PC-9 (cell line): Measurements from ENCODE around the gene TGM1. TPM values are rescaled to one million over a fixed set of nuclear protein-coding genes. Genes with fewer than 3 reads are reported as not detected.
A peak's percentile ranks its signal among the peaks of the same experiment; 100 is the strongest.

Experiments
- BruUV-seq: library from RNA; stranded (reverse); fragments of 400-500 nt; replicated peaks from 2 replicates; lab custom pipeline; 2021; lab: Mats Ljungman, UMichigan
- CTCF ChIA-PET: fragments of 300-600 bp; sonication (Branson Sonifier 250); formaldehyde crosslinking; loops from one replicate; lab custom pipeline; 2022; ENCODE audit warnings: antibody characterized with exemption; lab: Charles Lee
- POLR2A ChIA-PET: fragments of 300-600 bp; sonication (Branson Sonifier 250); formaldehyde crosslinking; loops from one replicate; lab custom pipeline; 2022; ENCODE audit warnings: antibody characterized with exemption; ENCODE audit not compliant: unreplicated experiment; lab: Charles Lee
- DNase-seq, 2 experiments: peaks; one replicate each; pipeline versions ENCODE4 v3.0.0 to v3.0.0-alpha.2; 2015 to 2022; ENCODE audit warnings: mixed read lengths in 1 of 2
- H2AFZ ChIP-seq: fragments of 200-600 bp; sonication (generic); 2 replicates; pipeline ENCODE4 v1.8.1; 2017; ENCODE audit warnings: antibody characterized with exemption
- H3F3A ChIP-seq: fragments of 200-600 bp; sonication (generic); 2 replicates; pipeline ENCODE4 v1.8.1; 2017; ENCODE audit warnings: antibody characterized with exemption, mild to moderate bottlenecking, low read depth; ENCODE audit not compliant: insufficient read depth
- H3K27ac ChIP-seq: fragments of 200-600 bp; sonication (generic); 2 replicates; pipeline ENCODE4 v1.6.1; 2016; ENCODE audit warnings: mixed run types
- H3K27me3 ChIP-seq: fragments of 200-600 bp; sonication (generic); 2 replicates; pipeline ENCODE4 v1.6.1; 2016; ENCODE audit warnings: low read depth, mixed run types; ENCODE audit not compliant: insufficient read depth
- H3K36me3 ChIP-seq: fragments of 200-600 bp; sonication (generic); 2 replicates; pipeline ENCODE4 v1.6.1; 2016; ENCODE audit warnings: low read depth, mixed run types
- H3K4me1 ChIP-seq: fragments of 200-600 bp; sonication (generic); replicated peaks from 2 replicates; pipeline ENCODE4 v1.6.1; 2016; ENCODE audit warnings: mixed run types; ENCODE audit not compliant: insufficient read depth
- H3K4me2 ChIP-seq: fragments of 200-600 bp; sonication (generic); 2 replicates; pipeline ENCODE4 v1.6.1; 2017; ENCODE audit warnings: mixed run types
- H3K4me3 ChIP-seq: fragments of 200-600 bp; sonication (generic); 2 replicates; pipeline ENCODE4 v1.6.1; 2016; ENCODE audit warnings: mixed run types
- H3K79me2 ChIP-seq: fragments of 200-600 bp; sonication (generic); 2 replicates; pipeline ENCODE4 v1.6.1; 2017; ENCODE audit warnings: low read depth, mixed run types
- H3K9me2 ChIP-seq: fragments of 200-600 bp; sonication (generic); 2 replicates; pipeline ENCODE4 v1.8.1; 2017; ENCODE audit warnings: mild to moderate bottlenecking; ENCODE audit not compliant: insufficient read depth
- H3K9me3 ChIP-seq: fragments of 200-600 bp; sonication (generic); 2 replicates; pipeline ENCODE4 v1.8.1; 2016; ENCODE audit warnings: low read depth; ENCODE audit not compliant: insufficient read depth
- H4K20me1 ChIP-seq: fragments of 200-600 bp; sonication (generic); 2 replicates; pipeline ENCODE4 v1.8.1; 2017; ENCODE audit not compliant: insufficient read depth
- CTCF ChIP-seq: fragments of 200-600 bp; sonication (generic); conservative IDR thresholded peaks from 2 replicates; pipeline ENCODE4 v1.6.1; 2017; ENCODE audit warnings: mixed run types, antibody characterized with exemption, mild to moderate bottlenecking, moderate library complexity
- EZH2 ChIP-seq: fragments of 200-600 bp; sonication (generic); IDR thresholded peaks from 2 replicates; pipeline ENCODE4 v1.8.0; 2017; ENCODE audit warnings: antibody characterized with exemption, low read depth
- intact Hi-C: fragments of 100-400 bp; cut with micrococcal nuclease; formaldehyde crosslinking; loops from one replicate; pipeline ENCODE4 v1.10.0; 2022; ENCODE audit not compliant: unreplicated experiment
- total RNA-seq: library from RNA; stranded (reverse); gene quantifications from 2 replicates; pipeline ENCODE4 v1.2.3, GENCODE V29; 2021

Gene TGM1
- total RNA-seq, 1 experiment from 2014 or later: 7.2 TPM

GRCh38 chr14:24298892-24299254, 35.9 kb upstream of the TGM1 start:
- no peaks in the 10 kb centered on the region for H3K9me2 ChIP-seq
- peak; percentile 55 to 73 for DNase-seq
- ChIA-PET POLR2A (interaction anchor here (1.4 kb wide), 1 partner anchor 57 kb away, joined by 19 read pairs; the partner anchor contains the start of gene TINF2), CTCF (interaction anchor here (0.5 to 1.0 kb wide), 3 partner anchors 33 to 80 kb away, joined by 3 to 11 read pairs (median 10); partner anchors contain the start of gene TINF2)
- H3F3A ChIP-seq: no peaks in the 10 kb centered on the region
- TF ChIP-seq EZH2 (no peak), CTCF (no peak)
- intact Hi-C loops: no loop called here
- H3K4me1 ChIP-seq: peaks cover 16% of the 10 kb centered on the region
- peak overlapping the region; percentile 92 for H3K4me2 ChIP-seq
- BruUV-seq: no TSS peak
- H2AFZ ChIP-seq: peak overlapping the region; percentile 96
- H3K4me3 ChIP-seq: peak overlapping the region; percentile 88
- H3K9me3 ChIP-seq: no peaks in the 10 kb centered on the region
- no peaks in the 10 kb centered on the region for H4K20me1 ChIP-seq
- H3K27me3 ChIP-seq: no peaks in the 10 kb centered on the region
- H3K79me2 ChIP-seq: peaks cover 28% of the 10 kb centered on the region
- H3K36me3 ChIP-seq: no peaks in the 10 kb centered on the region
- peak overlapping the region; percentile 53 for H3K27ac ChIP-seq

- H3K9me2 ChIP-seq: no peaks in the 10 kb centered on the region
- H3F3A ChIP-seq: no peaks in the 10 kb centered on the region
- H3K27ac ChIP-seq: no peak overlapping the region
- H3K4me3 ChIP-seq: no peak overlapping the region
- intact Hi-C loops: loop anchor here (1.0 kb wide), 1 partner anchor 239 kb away; no protein-coding TSS in a partner anchor
- peaks cover 28% of the 10 kb centered on the region for H3K79me2 ChIP-seq
- no peaks in the 10 kb centered on the region for H4K20me1 ChIP-seq
- no peaks in the 10 kb centered on the region for H3K36me3 ChIP-seq
- peaks cover 16% of the 10 kb centered on the region for H3K4me1 ChIP-seq
- no TSS peak for BruUV-seq
- ChIA-PET POLR2A (interaction anchor here (0.6 kb wide), 2 partner anchors 53 to 54 kb away, joined by 8 to 15 read pairs; no protein-coding TSS in a partner anchor), CTCF (interaction anchor here (0.6 to 1.9 kb wide), 2 partner anchors 55 to 82 kb away, joined by 3 to 16 read pairs; partner anchors contain the start of genes MDP1 and TINF2)
- no peak for DNase-seq
- TF ChIP-seq EZH2 (no peak), CTCF (peak; percentile 51)
- H3K4me2 ChIP-seq: no peak overlapping the region
- H3K27me3 ChIP-seq: no peaks in the 10 kb centered on the region
- no peaks in the 10 kb centered on the region for H3K9me3 ChIP-seq
- H2AFZ ChIP-seq: no peak overlapping the region
These were observed 34.4 kb upstream of the TGM1 start for GRCh38 chr14:24297190-24297964.

GRCh38 chr14:24296341-24297157, 33.6 kb upstream of the TGM1 start:
- Histone ChIP-seq H3K4me2 (no peak overlapping the region), H3K27me3 (no peaks in the 10 kb centered on the region), H2AFZ (no peak overlapping the region), H3K79me2 (peaks cover 27% of the 10 kb centered on the region), H3K9me2 (no peaks in the 10 kb centered on the region), H3K27ac (no peak overlapping the region), H3K4me3 (no peak overlapping the region), H4K20me1 (no peaks in the 10 kb centered on the region), H3K4me1 (peaks cover 16% of the 10 kb centered on the region), H3K36me3 (no peaks in the 10 kb centered on the region), H3K9me3 (no peaks in the 10 kb centered on the region), H3F3A (no peaks in the 10 kb centered on the region)
- no peak for TF ChIP-seq EZH2
- peak; percentile 73 for TF ChIP-seq CTCF
- intact Hi-C loops: loop anchor here (1.0 kb wide), 2 partner anchors 53 to 238 kb away; no protein-coding TSS in a partner anchor
- POLR2A ChIA-PET: interaction anchor here (0.6 kb wide), 1 partner anchor 238 kb away, joined by 3 read pairs; no protein-coding TSS in a partner anchor
- BruUV-seq: no TSS peak
- CTCF ChIA-PET: interaction anchor here (0.6 to 1.9 kb wide), 2 partner anchors 54 to 81 kb away, joined by 3 to 16 read pairs; partner anchors contain the start of genes MDP1 and TINF2
- peak; percentile 43 to 58 for DNase-seq
